HG02885 (cell line): Measurements from ENCODE around the gene UBE2J1.

Source experiments
- ATAC-seq: cut with Tn5 transposase; IDR thresholded peaks from one replicate; pipeline ENCODE4 v1.9.1; 2021; ENCODE audit warnings: mild to moderate bottlenecking; ENCODE audit not compliant: unreplicated experiment, poor library complexity

The UBE2J1 gene

GRCh38 chr6:89368999-89369398 is 16.5 kb upstream of the UBE2J1 start:
- ATAC-seq = no peak

GRCh38 chr6:89368107-89368506 is 15.6 kb upstream of the UBE2J1 start:
- no peak for ATAC-seq

- no peak for ATAC-seq
Observed at GRCh38 chr6:89364586-89364985, 12.1 kb upstream of the UBE2J1 start.

- no peak for ATAC-seq
Observed at GRCh38 chr6:89361171-89361570, 8.6 kb upstream of the UBE2J1 start.

- ATAC-seq = peak; percentile 49
Observed at GRCh38 chr6:89360415-89360999, 8.0 kb upstream of the UBE2J1 start.

GRCh38 chr6:89359561-89359960 is 7.0 kb upstream of the UBE2J1 start:
- no peak for ATAC-seq

GRCh38 chr6:89357390-89357789 is 4.9 kb upstream of the UBE2J1 start:
- peak; percentile 51 for ATAC-seq

GRCh38 chr6:89356642-89357170 is 4.2 kb upstream of the UBE2J1 start:
- no peak for ATAC-seq

- no peak for ATAC-seq
Observed at GRCh38 chr6:89355511-89356194, 3.1 kb upstream of the UBE2J1 start.

GRCh38 chr6:89353702-89354392 is 1.3 kb upstream of the UBE2J1 start:
- ATAC-seq = no peak

- ATAC-seq = no peak
Observed at GRCh38 chr6:89353118-89353556, 615 bp upstream of the UBE2J1 start.

GRCh38 chr6:89351671-89352277 is 748 bp downstream of the UBE2J1 start:
- ATAC-seq = no peak

GRCh38 chr6:89350281-89350966 is 2.1 kb downstream of the UBE2J1 start:
- ATAC-seq = peak; percentile 36

- ATAC-seq = no peak
Observed at GRCh38 chr6:89348372-89348771, 4.2 kb downstream of the UBE2J1 start.

GRCh38 chr6:89347825-89348224 is 4.7 kb downstream of the UBE2J1 start:
- no peak for ATAC-seq

- no peak for ATAC-seq
Observed at GRCh38 chr6:89346433-89346832, 6.1 kb downstream of the UBE2J1 start.

- no peak for ATAC-seq
Observed at GRCh38 chr6:89339565-89339964, 13.0 kb downstream of the UBE2J1 start.

- ATAC-seq = no peak
Observed at GRCh38 chr6:89335164-89335563, 17.4 kb downstream of the UBE2J1 start.

- ATAC-seq = no peak
Observed at GRCh38 chr6:89330910-89331309, 21.6 kb downstream of the UBE2J1 start.

- no peak for ATAC-seq
Observed at GRCh38 chr6:89328976-89329375, 23.5 kb downstream of the UBE2J1 start.
